GM06990 (cell line): ENCODE measurements around the gene UFD1.

Experiments used
- DNase-seq: peaks from one replicate; pipeline ENCODE4 v3.0.0-alpha.2; 2011; ENCODE audit not compliant: insufficient read length; ENCODE audit errors: extremely low read depth
- H3K27me3 ChIP-seq: replicated peaks from 2 replicates; pipeline ENCODE4 v1.6.0; 2011; ENCODE audit warnings: low read length; ENCODE audit not compliant: control insufficient read depth, insufficient read depth
- H3K36me3 ChIP-seq: 2 replicates; pipeline ENCODE4 v1.5.1; 2011; ENCODE audit warnings: low read length; ENCODE audit not compliant: control insufficient read depth, insufficient read depth
- H3K4me3 ChIP-seq: replicated peaks from 2 replicates; pipeline ENCODE4 v1.5.1; 2011; ENCODE audit warnings: low read depth, mild to moderate bottlenecking, control low read depth, low read length
- TF ChIP-seq, protein P1 (sequence below): IDR thresholded peaks from 2 replicates; pipeline ENCODE4 v1.5.1; 2011; ENCODE audit warnings: low read length, control low read depth, mild to moderate bottlenecking, inconsistent platforms; ENCODE audit not compliant: insufficient read depth, poor library complexity, severe bottlenecking

The UFD1 gene

DNA sequence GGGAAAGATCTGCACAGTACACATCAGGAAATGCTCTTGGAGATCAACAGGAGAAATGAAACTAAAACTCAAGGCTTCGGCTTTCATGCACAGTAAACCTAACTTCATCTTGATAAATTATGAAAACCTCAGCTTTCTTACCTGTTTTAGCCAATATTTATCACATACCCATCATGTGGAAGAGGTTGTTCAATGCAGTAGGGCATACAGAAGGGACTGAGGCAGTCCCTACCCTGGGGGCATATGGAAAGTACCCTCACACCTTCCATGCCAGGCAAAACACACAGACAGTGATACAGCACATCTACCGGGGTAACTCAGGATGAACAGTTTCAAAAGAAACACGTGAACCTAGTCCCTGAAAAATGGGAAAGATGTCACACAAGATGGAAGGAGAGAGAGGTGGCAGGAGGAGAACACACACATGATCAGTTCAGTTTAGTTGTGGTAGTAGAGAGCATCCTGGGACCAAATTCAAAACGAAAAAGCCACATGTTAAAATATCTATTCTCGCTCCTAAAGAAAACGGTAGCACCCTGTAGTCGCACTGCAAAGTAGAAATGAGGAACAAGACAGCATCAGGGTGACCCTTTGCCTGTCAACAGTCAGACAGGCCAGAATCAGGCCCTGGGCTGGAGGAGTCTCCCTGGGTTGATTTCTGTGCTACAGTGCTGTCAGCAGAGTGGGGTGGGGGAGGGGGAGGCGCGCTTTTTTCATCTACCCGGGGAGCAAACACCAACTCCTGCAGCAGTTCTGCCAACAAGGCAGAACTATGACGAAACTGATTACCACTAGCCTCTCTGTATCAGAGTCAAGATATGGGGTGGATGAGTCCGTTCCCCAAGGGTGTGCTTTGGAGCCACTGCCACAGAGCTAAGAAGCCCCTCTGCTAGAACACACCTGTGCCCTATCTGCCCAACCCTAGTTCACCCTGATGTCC, 48.8 kb downstream of the UFD1 start:
- TF ChIP-seq, protein P1, sequence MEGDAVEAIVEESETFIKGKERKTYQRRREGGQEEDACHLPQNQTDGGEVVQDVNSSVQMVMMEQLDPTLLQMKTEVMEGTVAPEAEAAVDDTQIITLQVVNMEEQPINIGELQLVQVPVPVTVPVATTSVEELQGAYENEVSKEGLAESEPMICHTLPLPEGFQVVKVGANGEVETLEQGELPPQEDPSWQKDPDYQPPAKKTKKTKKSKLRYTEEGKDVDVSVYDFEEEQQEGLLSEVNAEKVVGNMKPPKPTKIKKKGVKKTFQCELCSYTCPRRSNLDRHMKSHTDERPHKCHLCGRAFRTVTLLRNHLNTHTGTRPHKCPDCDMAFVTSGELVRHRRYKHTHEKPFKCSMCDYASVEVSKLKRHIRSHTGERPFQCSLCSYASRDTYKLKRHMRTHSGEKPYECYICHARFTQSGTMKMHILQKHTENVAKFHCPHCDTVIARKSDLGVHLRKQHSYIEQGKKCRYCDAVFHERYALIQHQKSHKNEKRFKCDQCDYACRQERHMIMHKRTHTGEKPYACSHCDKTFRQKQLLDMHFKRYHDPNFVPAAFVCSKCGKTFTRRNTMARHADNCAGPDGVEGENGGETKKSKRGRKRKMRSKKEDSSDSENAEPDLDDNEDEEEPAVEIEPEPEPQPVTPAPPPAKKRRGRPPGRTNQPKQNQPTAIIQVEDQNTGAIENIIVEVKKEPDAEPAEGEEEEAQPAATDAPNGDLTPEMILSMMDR: no peak
- H3K36me3 ChIP-seq: no peaks in the 10 kb centered on the region; the same call in none of the 2 replicates
- H3K4me3 ChIP-seq: peak overlapping the region; percentile 99
- H3K27me3 ChIP-seq: no peaks in the 10 kb centered on the region
- peak; percentile 47 for DNase-seq

DNA sequence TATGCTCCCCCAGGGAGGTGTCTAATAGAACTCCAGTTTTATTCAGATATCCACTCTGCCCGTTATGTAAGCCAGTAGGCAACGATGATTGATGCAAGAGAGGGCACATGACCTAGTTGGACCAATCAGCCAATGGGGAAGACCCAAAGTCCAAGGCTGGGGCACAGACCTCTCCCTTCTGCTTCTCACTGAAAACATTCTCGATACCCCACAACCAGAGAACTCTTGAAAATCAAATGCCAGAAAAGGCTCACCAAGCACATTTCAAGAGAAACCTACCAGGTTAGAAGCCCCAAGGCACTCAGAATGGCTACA, 54.9 kb downstream of the UFD1 start:
- TF ChIP-seq, protein P1: no peak
- Histone ChIP-seq H3K36me3 (no peaks in the 10 kb centered on the region; the same call in 1 of the 2 replicates), H3K4me3 (no peak overlapping the region), H3K27me3 (no peaks in the 10 kb centered on the region)
- DNase-seq: no peak

DNA sequence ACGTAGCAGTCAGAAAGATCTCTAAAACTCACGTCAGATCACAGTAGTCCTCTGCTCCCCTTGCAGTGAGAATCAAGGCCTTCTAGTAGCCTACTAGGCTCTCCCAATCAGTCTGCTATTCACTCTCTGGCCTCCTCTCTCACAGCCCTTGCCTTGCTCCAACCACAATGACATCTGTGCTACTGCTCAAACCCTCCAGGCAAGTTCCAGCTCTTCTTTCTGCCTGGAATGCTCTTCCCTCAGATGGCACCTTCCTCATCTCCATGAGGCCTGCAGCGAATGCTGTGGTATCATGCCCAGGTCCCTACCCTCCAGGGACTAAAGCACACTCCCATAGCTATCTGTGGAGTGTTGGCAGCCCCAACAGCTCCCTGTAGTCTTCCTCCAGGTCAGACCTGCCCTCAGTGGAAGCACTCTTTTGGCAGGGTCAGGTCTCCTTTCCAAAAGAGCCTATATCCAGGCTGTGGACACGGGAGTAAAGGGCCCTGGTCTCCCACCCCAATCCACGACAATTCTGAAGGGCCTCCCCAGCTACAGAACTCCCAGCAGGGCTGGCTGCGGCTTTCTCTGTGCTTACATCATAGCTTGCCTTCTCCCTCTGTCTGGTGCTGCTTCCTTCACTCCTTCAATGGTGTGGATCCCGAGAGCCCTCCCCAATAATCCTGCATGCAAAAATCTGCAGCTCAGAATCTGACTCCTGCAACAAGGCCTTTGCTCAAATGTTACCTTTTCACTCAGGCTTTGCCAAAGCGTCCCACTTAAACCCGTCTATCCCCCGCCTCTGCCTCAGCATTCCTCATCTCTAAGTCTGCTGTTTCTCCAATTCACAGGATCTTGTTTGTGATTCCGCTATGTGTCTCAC, 56.3 kb downstream of the UFD1 start:
- no peak overlapping the region for H3K4me3 ChIP-seq
- TF ChIP-seq, protein P1: no peak
- no peaks in the 10 kb centered on the region for H3K27me3 ChIP-seq
- DNase-seq: no peak
- no peaks in the 10 kb centered on the region for H3K36me3 ChIP-seq

DNA sequence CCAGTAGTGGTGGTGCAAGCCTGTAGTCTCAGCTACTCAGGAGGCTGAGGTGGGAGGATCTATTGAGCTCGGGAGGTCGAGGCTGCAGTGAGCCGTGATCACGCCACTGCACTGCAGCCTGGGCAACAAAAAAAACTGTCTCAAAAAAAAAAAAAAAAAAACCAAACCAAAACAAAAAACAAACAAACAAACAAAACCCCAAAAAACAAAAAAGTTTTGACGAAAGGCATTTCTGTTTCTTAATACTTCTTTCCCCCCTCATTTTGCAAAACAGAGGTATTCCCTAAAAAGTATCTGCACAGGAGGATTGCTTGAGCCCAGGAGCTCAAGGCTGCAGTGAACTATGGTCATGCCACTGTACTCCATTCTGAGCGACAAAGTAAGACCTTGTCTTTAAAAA, 58.7 kb downstream of the UFD1 start:
- DNase-seq: no peak
- Histone ChIP-seq H3K36me3 (no peaks in the 10 kb centered on the region), H3K4me3 (no peak overlapping the region), H3K27me3 (no peaks in the 10 kb centered on the region)
- TF ChIP-seq, protein P1: no peak

DNA sequence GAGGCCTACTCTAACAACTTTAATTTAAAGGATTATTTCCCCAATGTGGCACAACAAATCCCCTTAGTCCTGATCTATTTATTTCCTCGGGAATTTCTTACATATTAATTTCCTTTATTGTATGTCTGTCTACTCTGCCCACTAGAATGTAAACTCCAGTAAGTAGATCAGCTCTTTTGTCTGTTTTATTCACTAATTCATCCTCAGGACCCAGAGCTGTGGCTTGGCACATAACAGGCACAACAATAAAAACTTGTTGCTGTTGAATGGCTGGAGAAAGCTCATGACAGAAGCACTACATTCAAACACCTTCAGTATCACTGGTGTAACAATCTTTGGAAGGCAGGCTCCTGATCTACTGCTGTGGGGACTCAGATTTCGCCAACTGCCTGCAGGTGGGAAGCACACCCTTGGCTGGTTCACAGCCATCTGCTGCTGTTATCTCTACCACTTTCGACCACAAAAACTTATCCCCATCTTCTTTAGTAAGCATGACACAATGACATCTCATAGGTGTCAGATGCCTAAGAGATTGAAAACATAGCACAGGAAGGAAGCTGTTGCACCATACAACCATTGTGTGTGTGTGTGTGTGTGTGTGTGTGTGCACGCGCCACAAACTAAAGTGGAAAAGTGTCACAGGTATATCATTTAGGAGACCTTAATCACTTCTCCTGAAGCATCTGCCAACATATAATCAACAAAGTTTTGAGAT, 59.4 kb downstream of the UFD1 start:
- no peak overlapping the region for H3K4me3 ChIP-seq
- no peaks in the 10 kb centered on the region for H3K36me3 ChIP-seq
- TF ChIP-seq, protein P1: no peak
- DNase-seq: peak; percentile 51
- no peaks in the 10 kb centered on the region for H3K27me3 ChIP-seq
